HFF-Myc (cell line): ENCODE data around the gene RPL5.

ENCODE experiments used
- DNase-seq: peaks from one replicate; pipeline ENCODE4 v3.0.0-alpha.2; 2011; ENCODE audit warnings: low read depth; ENCODE audit errors: extremely low read depth
- H3K4me3 ChIP-seq: replicated peaks from 2 replicates; pipeline ENCODE4 v1.5.1; 2011; ENCODE audit warnings: low read depth, mild to moderate bottlenecking, control low read depth, low read length
- CTCF ChIP-seq: IDR thresholded peaks from 2 replicates; pipeline ENCODE4 v1.5.1; 2012; ENCODE audit warnings: mild to moderate bottlenecking, low read depth, low read length, control low read depth; ENCODE audit errors: missing control alignments

Gene RPL5

GRCh38 chr1:92883297-92883696 lies 51.5 kb downstream of the RPL5 start:
- no peak for DNase-seq
- no peak overlapping the region for H3K4me3 ChIP-seq
- TF ChIP-seq CTCF, result no peak

GRCh38 chr1:92884195-92884594 lies 52.4 kb downstream of the RPL5 start:
- no peak overlapping the region for H3K4me3 ChIP-seq
- no peak for DNase-seq
- TF ChIP-seq CTCF, result no peak

GRCh38 chr1:92886886-92887419 lies 55.1 kb downstream of the RPL5 start:
- no peak overlapping the region for H3K4me3 ChIP-seq
- no peak for TF ChIP-seq CTCF
- no peak for DNase-seq

- H3K4me3 ChIP-seq, result no peak overlapping the region
- no peak for TF ChIP-seq CTCF
- DNase-seq, result no peak
Observed at GRCh38 chr1:92887465-92887864, 55.6 kb downstream of the RPL5 start.
